B cell (primary cell): ENCODE data around the gene SLC35G6. TPM values are rescaled to one million over a fixed set of nuclear protein-coding genes. Genes with fewer than 3 reads are reported as not detected.

Experiments
- ATAC-seq: fragments of 200-7000 bp; cut with Tn5 transposase; one replicate; pipeline ENCODE4 v1.10.0; 2021; ENCODE audit warnings: low read depth, mild to moderate bottlenecking, moderate number of reproducible peaks, moderate library complexity
- CTCF ChIA-PET: fragments of 350-600 bp; sonication (Branson Sonifier 250); formaldehyde crosslinking; loops from one replicate; lab custom pipeline; 2021; ENCODE audit warnings: antibody characterized with exemption, inconsistent platforms; lab: Charles Lee
- POLR2A ChIA-PET: fragments of 350-600 bp; sonication (Branson Sonifier 250); formaldehyde crosslinking; loops from one replicate; lab custom pipeline; 2021; ENCODE audit warnings: antibody characterized with exemption; lab: Charles Lee
- DNase-seq: peaks from one replicate; pipeline ENCODE4 v3.0.0; 2013
- H2AFZ ChIP-seq: 2 replicates; pipeline ENCODE4 v1.6.1; 2012; ENCODE audit warnings: mild to moderate bottlenecking, low read depth, low read length; ENCODE audit not compliant: insufficient read depth, poor library complexity, severe bottlenecking
- H3K27ac ChIP-seq, 2 donors: 1 replicate in 1 of 2; 2 replicates in 1 of 2; pipeline ENCODE4 v1.5.1; 2012 to 2013; ENCODE audit warnings: low read length in 2 of 2, mild to moderate bottlenecking in 2 of 2, moderate library complexity in 1 of 2
- H3K27me3 ChIP-seq, 4 experiments: fragments of 200-600 bp in 1 of 4; sonication (generic) in 1 of 4; replicated peaks in 1 of 4; 1 replicate in 2 of 4; 2 replicates in 2 of 4; pipeline versions ENCODE4 v1.6.1 to v1.7.0; 2013 to 2016; ENCODE audit warnings: low read length in 3 of 4, mild to moderate bottlenecking in 2 of 4, mixed read lengths in 1 of 4, moderate library complexity in 1 of 4; ENCODE audit not compliant: insufficient read depth in 4 of 4, control insufficient read depth in 3 of 4; ENCODE audit errors: control extremely low read depth in 1 of 4
- H3K36me3 ChIP-seq, 2 experiments: replicated peaks in 1 of 2; 1 replicate in 1 of 2; 2 replicates in 1 of 2; pipeline versions ENCODE4 v1.6.1 to v1.7.1; 2013; ENCODE audit warnings: low read length in 1 of 2; ENCODE audit not compliant: insufficient read depth in 2 of 2, control insufficient read depth in 1 of 2; ENCODE audit errors: control extremely low read depth in 1 of 2, extremely low read depth in 1 of 2
- H3K4me1 ChIP-seq, 2 donors: fragments of 200-600 bp in 1 of 2; sonication (generic) in 1 of 2; 1 replicate in 1 of 2; 2 replicates in 1 of 2; pipeline versions ENCODE4 v1.5.1 to v1.6.1; 2013 to 2017; ENCODE audit warnings: low read length in 2 of 2; ENCODE audit not compliant: control insufficient read depth in 2 of 2, insufficient read depth in 2 of 2
- H3K4me2 ChIP-seq: replicated peaks from 2 replicates; pipeline ENCODE3; 2012; ENCODE audit warnings: mild to moderate bottlenecking, low read depth, low read length; ENCODE audit not compliant: poor library complexity, severe bottlenecking
- H3K4me3 ChIP-seq, 5 experiments: fragments of 200-600 bp in 1 of 5; sonication (generic) in 1 of 5; 1 replicate in 3 of 5; 2 replicates in 2 of 5; pipeline versions ENCODE4 v1.5.1 to v1.7.0; 2011 to 2016; ENCODE audit warnings: low read length in 4 of 5, mild to moderate bottlenecking in 4 of 5, low read depth in 2 of 5, control low read depth in 1 of 5, moderate library complexity in 1 of 5; ENCODE audit not compliant: insufficient read depth in 1 of 5; ENCODE audit errors: control extremely low read depth in 1 of 5, extremely low read depth in 1 of 5
- H3K79me2 ChIP-seq: fragments of 200-600 bp; sonication (generic); one replicate; pipeline ENCODE4 v1.6.0; 2016; ENCODE audit warnings: low read length; ENCODE audit not compliant: control insufficient read depth, insufficient read depth
- H3K9ac ChIP-seq: fragments of 200-600 bp; sonication (generic); 2 replicates; pipeline ENCODE4 v1.6.1; 2017; ENCODE audit warnings: mild to moderate bottlenecking, low read length, moderate library complexity
- H3K9me3 ChIP-seq, 3 donors: one replicate each; pipeline versions ENCODE4 v1.6.1 to v1.7.1; 2013; ENCODE audit warnings: low read length in 2 of 3; ENCODE audit not compliant: control insufficient read depth in 2 of 3, insufficient read depth in 1 of 3; ENCODE audit errors: control extremely low read depth in 1 of 3
- H4K20me1 ChIP-seq: 2 replicates; pipeline ENCODE4 v1.6.0; 2012; ENCODE audit warnings: mild to moderate bottlenecking, low read length; ENCODE audit not compliant: insufficient read depth, control insufficient read depth, poor library complexity, severe bottlenecking
- H3K27ac Mint-ChIP-seq: one replicate; pipeline ENCODE4 v1.8.0; 2021; ENCODE audit warnings: mixed read lengths
- H3K27me3 Mint-ChIP-seq: one replicate; pipeline ENCODE4 v1.8.0; 2021; ENCODE audit warnings: mixed read lengths
- H3K4me1 Mint-ChIP-seq: one replicate; pipeline ENCODE4 v1.8.0; 2021; ENCODE audit warnings: mixed read lengths
- H3K4me3 Mint-ChIP-seq: one replicate; pipeline ENCODE4 v1.8.0; 2021; ENCODE audit warnings: mixed read lengths
- H3K9me3 Mint-ChIP-seq: one replicate; pipeline ENCODE4 v1.8.0; 2022; ENCODE audit warnings: mixed read lengths; ENCODE audit not compliant: insufficient read depth
- CTCF ChIP-seq: fragments of 200-600 bp; IDR thresholded peaks from one replicate; pipeline ENCODE4 v1.8.0; 2022; ENCODE audit warnings: antibody characterized with exemption, mild to moderate bottlenecking
- EZH2 ChIP-seq: IDR thresholded peaks from 2 replicates; pipeline ENCODE4 v1.6.1; 2012; ENCODE audit warnings: borderline replicate concordance, low read depth, mild to moderate bottlenecking, moderate library complexity, low read length; ENCODE audit not compliant: insufficient read depth, poor library complexity, severe bottlenecking
- WGBS: methylation state at CpG from one replicate; pipeline ENCODE4 v1.1.5; 2013; ENCODE audit warnings: missing lambda C conversion rate; ENCODE audit not compliant: insufficient coverage; 5-methylcytosine and 5-hydroxymethylcytosine counted together
- intact Hi-C: fragments of 100-400 bp; cut with micrococcal nuclease; formaldehyde crosslinking; loops from one replicate; pipeline ENCODE4 v1.10.0; 2022
- polyA plus RNA-seq: library from polyadenylated mRNA; depleted of rRNA; stranded (reverse); fragments of >200 nt; gene quantifications from 2 replicates; pipeline ENCODE4 v1.2.3, GENCODE V29; 2012
- total RNA-seq, 2 donors: library from RNA; stranded (reverse); fragments of 120-200 nt in 1 of 2; gene quantifications; 1 replicate in 1 of 2; 2 replicates in 1 of 2; pipeline versions ENCODE4 v1.2.3 to v1.2.4, GENCODE V29; 2013 to 2022

Gene SLC35G6
- total and polyA plus RNA-seq, 2 donors (not counting 1 experiment from before 2014, with no cell fraction given), result 0.04 to 0.30 TPM

- TF ChIP-seq CTCF, result no peak
- TF ChIP-seq EZH2, result no peak
- Histone ChIP-seq H3K27me3 (no peaks in the 10 kb centered on the region), H3K79me2 (peaks cover 92% of the 10 kb centered on the region), H3K4me3 (peak within 1 kb of the TSS; percentile 80 to 100 (median 97)), H3K27ac (peak within 1 kb of the TSS; percentile 100), H3K4me2 (peak within 1 kb of the TSS; percentile 95), H4K20me1 (peaks cover 41% of the 10 kb centered on the region), H3K9me3 (no peaks in the 10 kb centered on the region), H2AFZ (peak within 1 kb of the TSS; percentile 78), H3K4me1 (peaks cover 29 to 53% of the 10 kb centered on the region in 2 donors), H3K9ac (peak within 1 kb of the TSS; percentile 98), H3K36me3 (peaks cover 2 to 10% of the 10 kb centered on the region in 2 experiments)
- peak; percentile 63 for ATAC-seq
- Mint-ChIP-seq H3K27ac (peak within 1 kb of the TSS; percentile 100), H3K4me3 (peak within 1 kb of the TSS; percentile 99), H3K9me3 (no peaks in the 10 kb centered on the region), H3K27me3 (no peaks in the 10 kb centered on the region), H3K4me1 (peaks cover 71% of the 10 kb centered on the region)
- intact Hi-C loops, result loop anchor here (1.0 kb wide), 6 partner anchors 29 to 177 kb away; partner anchors contain the start of genes EIF5A, SENP3 and TMEM102
- DNase-seq, result peak; percentile 99
- POLR2A ChIA-PET, result interaction anchor here (0.6 to 3.0 kb wide), 22 partner anchors 28 to 351 kb away, joined by 3 to 27 read pairs (median 5); partner anchors contain the start of genes GABARAP, NEURL4, PLSCR3 and SENP3
- CTCF ChIA-PET, result interaction anchor here (0.8 to 3.5 kb wide), 10 partner anchors 27 to 439 kb away, joined by 3 to 19 read pairs (median 6); partner anchors contain the start of genes CHRNB1, SENP3 and TMEM102
- WGBS, result under 1% methylated on average over 51 of the region's 64 CpGs
These were observed 3.0 kb downstream of the SLC35G6 start, which contains the start of gene POLR2A for GRCh38 chr17:7484067-7484918. Gene POLR2A, plus strand, starts transcription at chr17:7484366.
